ENCODE measurements around the gene LIN54. TPM values are rescaled to one million over a fixed set of nuclear protein-coding genes. Genes with fewer than 3 reads are reported as not detected.
A peak's percentile ranks its signal among the peaks of the same experiment; 100 is the strongest.

LIN54 gene
- total and polyA plus RNA-seq, 2 of the 13 experiments (the other 11 are each of a cell fraction or from before 2014, with no cell fraction given): 25.2 to 32.9 TPM

- peak in 1 of 2 experiments; percentile 78; a peak in 1 of 4 replicates for TF ChIP-seq REST (IDR thresholded peaks at IDR 0.05; ENCODE audit: borderline replicate concordance in 1 of 2, low read depth in 1 of 2, low read length in 2 of 2)
- TF ChIP-seq ZBTB43 (CRISPR knock-in tag; conservative IDR thresholded peaks at IDR 0.05): peak; percentile 69; the same call in 1 of the 2 replicates
- TF ChIP-seq ZFAT (CRISPR knock-in tag; conservative IDR thresholded peaks at IDR 0.05): no peak
- peak in 1 of 2 experiments; percentile 92; a peak in 2 of 4 replicates for TF ChIP-seq KLF16 (CRISPR knock-in tag; IDR thresholded peaks at IDR 0.05)
- peak; percentile 30; the same call in 1 of the 2 replicates for TF ChIP-seq HHEX (CRISPR knock-in tag; IDR thresholded peaks at IDR 0.05)
- no peak for TF ChIP-seq MAFG (CRISPR knock-in tag; IDR thresholded peaks at IDR 0.05)
- peak; percentile 97 for TF ChIP-seq POGZ (CRISPR knock-in tag; IDR thresholded peaks at IDR 0.05)
- peak; percentile 95 for TF ChIP-seq YY1 (IDR thresholded peaks at IDR 0.05; ENCODE audit: insufficient read depth, insufficient replicate concordance, low read depth, low read length)
- TF ChIP-seq ZNF580 (CRISPR knock-in tag; IDR thresholded peaks at IDR 0.05; ENCODE audit: borderline replicate concordance, low read depth): peak; percentile 88
- peak; percentile 56; the same call in 1 of the 2 replicates for TF ChIP-seq ETV5 (CRISPR knock-in tag; IDR thresholded peaks at IDR 0.05; ENCODE audit: borderline replicate concordance)
- TF ChIP-seq ZNF569 (CRISPR knock-in tag; IDR thresholded peaks at IDR 0.05; ENCODE audit: borderline replicate concordance): no peak
- no peak for TF ChIP-seq HES4 (CRISPR knock-in tag; IDR thresholded peaks at IDR 0.05; ENCODE audit: borderline replicate concordance)
- peak; percentile 75; the same call in 1 of the 2 replicates for TF ChIP-seq ZNF274 (CRISPR knock-in tag; IDR thresholded peaks at IDR 0.05)
- TF ChIP-seq REXO4 (CRISPR knock-in tag; IDR thresholded peaks at IDR 0.05; ENCODE audit: borderline replicate concordance): no peak
- TF ChIP-seq ZFX (CRISPR knock-in tag; IDR thresholded peaks at IDR 0.05; ENCODE audit: low read depth): peak; percentile 92
- TF ChIP-seq TFAP4 (IDR thresholded peaks at IDR 0.05; ENCODE audit: borderline replicate concordance, low read depth): peak; percentile 61; the same call in 1 of the 2 replicates
- TF ChIP-seq ISX (CRISPR knock-in tag; conservative IDR thresholded peaks at IDR 0.05): 0 out of 2 replicates have a peak, but pooled peaks have one; percentile 41
- peak; percentile 66; the same call in 1 of the 2 replicates for TF ChIP-seq ZSCAN25 (CRISPR knock-in tag; IDR thresholded peaks at IDR 0.05)
- TF ChIP-seq SAP130 (CRISPR knock-in tag; IDR thresholded peaks at IDR 0.05; ENCODE audit: low read depth): peak; percentile 96
- TF ChIP-seq GFI1 (CRISPR knock-in tag; IDR thresholded peaks at IDR 0.05; ENCODE audit: borderline replicate concordance): peak; percentile 79
- TF ChIP-seq NR2F6 (IDR thresholded peaks at IDR 0.05): peak; percentile 62; the same call in 1 of the 2 replicates
- TF ChIP-seq NR2F6 (CRISPR knock-in tag; IDR thresholded peaks at IDR 0.05): peak; percentile 35; the same call in 1 of the 2 replicates
- peak; percentile 77; the same call in 1 of the 2 replicates for TF ChIP-seq KLF11 (CRISPR knock-in tag; IDR thresholded peaks at IDR 0.05)
- TF ChIP-seq ZNF546 (CRISPR knock-in tag; conservative IDR thresholded peaks at IDR 0.05): 0 out of 2 replicates have a peak, but pooled peaks have one; percentile 52
These were observed 24.2 kb upstream of the LIN54 start, which contains the start of gene COPS4 (continued) for GRCh38 chr4:83034630-83035494.
